ENCODE results near the gene ZNF362.

DNA sequence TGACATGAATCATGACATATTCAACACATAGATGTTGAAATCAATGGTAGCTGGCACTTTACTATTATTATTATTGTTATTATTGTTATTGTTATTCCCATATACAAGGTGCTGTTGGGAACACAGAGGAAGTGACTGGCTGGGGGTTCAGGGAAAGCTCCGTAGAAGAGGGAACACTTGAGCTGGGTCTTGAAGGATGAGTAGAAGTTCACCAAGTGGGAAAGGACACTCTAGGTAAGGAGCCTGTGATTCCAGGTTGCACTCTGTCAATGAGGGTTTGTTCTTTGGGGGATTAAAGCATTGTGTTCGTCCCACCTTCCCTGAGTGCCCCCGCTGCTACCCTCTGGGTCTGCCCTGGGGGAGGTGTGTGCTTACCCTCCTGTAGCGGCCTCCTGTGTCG lies 14.1 kb downstream of the ZNF362 start:
- TF ChIP-seq CEBPB (IDR thresholded peaks at IDR 0.05), result no peak
- no peak for TF ChIP-seq YY1 (IDR thresholded peaks at IDR 0.05; ENCODE audit: low read depth)
- TF ChIP-seq REST (IDR thresholded peaks at IDR 0.05; ENCODE audit: low read depth), result no peak
- no peak for TF ChIP-seq TCF12 (IDR thresholded peaks at IDR 0.05; ENCODE audit: low read depth)
- no peak for TF ChIP-seq RAD21 (IDR thresholded peaks at IDR 0.05; ENCODE audit: low read depth)
- no peak for TF ChIP-seq TEAD4 (IDR thresholded peaks at IDR 0.05)

Measured in Ishikawa (cell line).